Measurements from ENCODE around the gene RNF31. TPM values are rescaled to one million over a fixed set of nuclear protein-coding genes. Genes with fewer than 3 reads are reported as not detected.

The RNF31 gene
- total RNA-seq, 1 experiment from 2014 or later: 48.6 TPM

- Histone ChIP-seq H3K4me3 (ENCODE audit: low read depth in 2 of 2, low read length in 2 of 2) (no peak overlapping the region), H3K9me3 (ENCODE audit: control insufficient read depth, insufficient read depth, low read depth, low read length) (no peaks in the 10 kb centered on the region), H3K36me3 (ENCODE audit: control insufficient read depth, insufficient read depth, low read length) (no peaks in the 10 kb centered on the region; the same call in 1 of the 2 replicates), H3K27me3 (ENCODE audit: control insufficient read depth, insufficient read depth, low read length) (no peaks in the 10 kb centered on the region), H3K4me1 (ENCODE audit: control insufficient read depth, insufficient read depth, low read length) (peaks cover 15% of the 10 kb centered on the region), H3K27ac (ENCODE audit: low read length) (no peak overlapping the region)
- ATAC-seq (no peak), DNase-seq (ENCODE audit: low read depth, low spot score) (no peak)
- CTCF ChIA-PET: no interaction called here
- POLR2A ChIA-PET: no interaction called here
- intact Hi-C loops (cut with micrococcal nuclease; ENCODE audit: unreplicated experiment) (no loop called here), in situ Hi-C loops (cut with HindIII; ENCODE audit: low pct_unique_long_range_greater_than_20kb, low sequenced_read_pairs) (no loop called here)
- BruUV-seq (replicated peaks): no TSS peak
- TF ChIP-seq SIN3A (IDR thresholded peaks at IDR 0.05; ENCODE audit: borderline replicate concordance, insufficient read depth, low read depth, low read length): no peak
- no peak for TF ChIP-seq REST (IDR thresholded peaks at IDR 0.05; ENCODE audit: insufficient read depth in 1 of 2, low read depth in 2 of 2, low read length in 1 of 2)
- TF ChIP-seq CTCF (IDR thresholded peaks at IDR 0.05): no peak
- TF ChIP-seq POLR2AphosphoS5 (IDR thresholded peaks at IDR 0.05; ENCODE audit: low read depth, low read length): no peak
- no peak for TF ChIP-seq TCF7L2 (IDR thresholded peaks at IDR 0.05; ENCODE audit: low read depth, low read length)
Observed at GRCh38 chr14:24132976-24133375, 14.3 kb upstream of the RNF31 start.

GRCh38 chr14:24133735-24134134 lies 13.6 kb upstream of the RNF31 start:
- peaks cover 22% of the 10 kb centered on the region for H3K4me1 ChIP-seq (ENCODE audit: control insufficient read depth, insufficient read depth, low read length)
- no TSS peak for BruUV-seq (replicated peaks)
- DNase-seq (ENCODE audit: low read depth, low spot score) (no peak), ATAC-seq (no peak)
- H3K27ac ChIP-seq (ENCODE audit: low read length): no peak overlapping the region
- no peaks in the 10 kb centered on the region for H3K9me3 ChIP-seq (ENCODE audit: control insufficient read depth, insufficient read depth, low read depth, low read length)
- ChIA-PET POLR2A (no interaction called here), CTCF (no interaction called here)
- H3K36me3 ChIP-seq (ENCODE audit: control insufficient read depth, insufficient read depth, low read length): no peaks in the 10 kb centered on the region; the same call in 1 of the 2 replicates
- H3K27me3 ChIP-seq (ENCODE audit: control insufficient read depth, insufficient read depth, low read length): no peaks in the 10 kb centered on the region
- in situ Hi-C loops (cut with HindIII; ENCODE audit: low pct_unique_long_range_greater_than_20kb, low sequenced_read_pairs) (no loop called here), intact Hi-C loops (cut with micrococcal nuclease; ENCODE audit: unreplicated experiment) (no loop called here)
- TF ChIP-seq SIN3A (IDR thresholded peaks at IDR 0.05; ENCODE audit: borderline replicate concordance, insufficient read depth, low read depth, low read length) (no peak), REST (IDR thresholded peaks at IDR 0.05; ENCODE audit: insufficient read depth in 1 of 2, low read depth in 2 of 2, low read length in 1 of 2) (no peak), TCF7L2 (IDR thresholded peaks at IDR 0.05; ENCODE audit: low read depth, low read length) (no peak), CTCF (IDR thresholded peaks at IDR 0.05) (no peak), POLR2AphosphoS5 (IDR thresholded peaks at IDR 0.05; ENCODE audit: low read depth, low read length) (no peak)
- no peak overlapping the region for H3K4me3 ChIP-seq (ENCODE audit: low read depth in 2 of 2, low read length in 2 of 2)
